Measurements from ENCODE around the gene FHDC1.

The FHDC1 gene

GRCh38 chr4:153005899-153006381 lies 69.8 kb downstream of the FHDC1 start:
- no peak for DNase-seq (ENCODE audit: low read depth)

GRCh38 chr4:153008578-153009199 lies 72.6 kb downstream of the FHDC1 start:
- no peak for DNase-seq (ENCODE audit: low read depth)

- DNase-seq (ENCODE audit: low read depth): no peak
Measured at GRCh38 chr4:153010146-153010545, 74.0 kb downstream of the FHDC1 start.

GRCh38 chr4:153013202-153013977 lies 77.3 kb downstream of the FHDC1 start:
- DNase-seq (ENCODE audit: low read depth): no peak

GRCh38 chr4:153014460-153014859 lies 78.3 kb downstream of the FHDC1 start:
- no peak for DNase-seq (ENCODE audit: low read depth)

GRCh38 chr4:153016592-153016991 lies 80.5 kb downstream of the FHDC1 start:
- no peak for DNase-seq (ENCODE audit: low read depth)

GRCh38 chr4:153018031-153018430 lies 81.9 kb downstream of the FHDC1 start:
- DNase-seq (ENCODE audit: low read depth): no peak

- no peak for DNase-seq (ENCODE audit: low read depth)
Measured at GRCh38 chr4:153018684-153019083, 82.6 kb downstream of the FHDC1 start.

GRCh38 chr4:153019906-153020305 lies 83.8 kb downstream of the FHDC1 start:
- no peak for DNase-seq (ENCODE audit: low read depth)

GRCh38 chr4:153020457-153020856 lies 84.3 kb downstream of the FHDC1 start:
- no peak for DNase-seq (ENCODE audit: low read depth)

- DNase-seq (ENCODE audit: low read depth): no peak
Measured at GRCh38 chr4:153021276-153021675, 85.2 kb downstream of the FHDC1 start.

- no peak for DNase-seq (ENCODE audit: low read depth)
Measured at GRCh38 chr4:153022241-153022715, 86.2 kb downstream of the FHDC1 start.

- DNase-seq (ENCODE audit: low read depth): no peak
Measured at GRCh38 chr4:153023139-153023538, 87.0 kb downstream of the FHDC1 start.

GRCh38 chr4:153023692-153024394 lies 87.7 kb downstream of the FHDC1 start:
- DNase-seq (ENCODE audit: low read depth): no peak

- no peak for DNase-seq (ENCODE audit: low read depth)
Measured at GRCh38 chr4:153024466-153024865, 88.3 kb downstream of the FHDC1 start.

- no peak for DNase-seq (ENCODE audit: low read depth)
Measured at GRCh38 chr4:153025406-153025805, 89.3 kb downstream of the FHDC1 start.

GRCh38 chr4:153026591-153027346 lies 90.6 kb downstream of the FHDC1 start:
- no peak for DNase-seq (ENCODE audit: low read depth)

- DNase-seq (ENCODE audit: low read depth): no peak
Measured at GRCh38 chr4:153027866-153028265, 91.7 kb downstream of the FHDC1 start.

- DNase-seq (ENCODE audit: low read depth): no peak
Measured at GRCh38 chr4:153028535-153028934, 92.4 kb downstream of the FHDC1 start.
